ENCODE measurements around the gene AGR2.

AGR2 gene

GRCh38 chr7:16779051-16779450 lies 25.7 kb downstream of the AGR2 start:
- Histone ChIP-seq H2BK12ac (ENCODE audit: low read length) (no peak overlapping the region), H3K27me3 (ENCODE audit: control insufficient read depth in 3 of 3, insufficient read depth in 3 of 3, low read depth in 1 of 3, low read length in 3 of 3) (peaks cover 0 to 2% (median 0%) of the 10 kb centered on the region in 3 experiments), H4K8ac (ENCODE audit: low read depth, low read length) (no peak overlapping the region), H2BK120ac (ENCODE audit: low read depth, low read length) (no peak overlapping the region), H3K18ac (ENCODE audit: low read length) (no peak overlapping the region), H3K9ac (ENCODE audit: low read depth, low read length, poor library complexity) (no peak overlapping the region), H3K79me1 (ENCODE audit: low read depth, low read length) (no peaks in the 10 kb centered on the region), H2BK15ac (ENCODE audit: low read length) (no peak overlapping the region), H3K4me2 (ENCODE audit: insufficient read depth, low read length, poor library complexity, severe bottlenecking) (no peak overlapping the region), H3K14ac (ENCODE audit: low read length) (no peak overlapping the region), H2BK5ac (ENCODE audit: low read length) (no peak overlapping the region), H3K4ac (ENCODE audit: low read length) (no peak overlapping the region), H3K4me3 (ENCODE audit: low read length in 2 of 2) (no peak overlapping the region), H3K27ac (replicated peaks; ENCODE audit: low read length) (no peak overlapping the region), H3K36me3 (replicated peaks in 1 of 2; ENCODE audit: control insufficient read depth in 2 of 2, insufficient read depth in 2 of 2, low read length in 2 of 2) (peaks cover 0 to 31% of the 10 kb centered on the region in 2 donors), H3K9me3 (replicated peaks in 1 of 2; ENCODE audit: control insufficient read depth in 2 of 2, insufficient read depth in 1 of 2, low read depth in 1 of 2, low read length in 2 of 2) (no peaks in the 10 kb centered on the region), H3K4me1 (ENCODE audit: control insufficient read depth in 2 of 2, insufficient read depth in 1 of 2, low read depth in 1 of 2, low read length in 2 of 2) (peaks cover 0 to 5% of the 10 kb centered on the region in 2 donors), H2AFZ (ENCODE audit: low read length) (no peak overlapping the region), H3K23ac (ENCODE audit: low read depth, low read length, poor library complexity) (no peak overlapping the region), H2AK5ac (ENCODE audit: low read depth, low read length) (no peak overlapping the region), H4K91ac (ENCODE audit: low read depth, low read length, poor library complexity) (no peak overlapping the region)
- no peak for DNase-seq (ENCODE audit: low spot score)
- WGBS, 2 donors (ENCODE audit: extremely low coverage in 2 of 2, insufficient read length in 2 of 2, insufficient replicate concordance in 1 of 2) = no CpG with 5 or more reads among the region's 1 CpG

GRCh38 chr7:16778476-16778875 lies 26.3 kb downstream of the AGR2 start:
- no peak overlapping the region for H3K4me3 ChIP-seq (ENCODE audit: low read length in 2 of 2)
- no peak overlapping the region for H3K27ac ChIP-seq (replicated peaks; ENCODE audit: low read length)
- H2BK15ac ChIP-seq (ENCODE audit: low read length) = no peak overlapping the region
- H3K4me1 ChIP-seq (ENCODE audit: control insufficient read depth in 2 of 2, insufficient read depth in 1 of 2, low read depth in 1 of 2, low read length in 2 of 2) = peaks cover 0 to 5% of the 10 kb centered on the region in 2 donors
- no peaks in the 10 kb centered on the region for H3K79me1 ChIP-seq (ENCODE audit: low read depth, low read length)
- no CpG with 5 or more reads among the region's 3 CpGs for WGBS, 2 donors (ENCODE audit: extremely low coverage in 2 of 2, insufficient read length in 2 of 2, insufficient replicate concordance in 1 of 2)
- no peak overlapping the region for H2AK5ac ChIP-seq (ENCODE audit: low read depth, low read length)
- no peak for DNase-seq (ENCODE audit: low spot score)
- H4K8ac ChIP-seq (ENCODE audit: low read depth, low read length) = no peak overlapping the region
- no peak overlapping the region for H3K4ac ChIP-seq (ENCODE audit: low read length)
- no peak overlapping the region for H3K14ac ChIP-seq (ENCODE audit: low read length)
- no peak overlapping the region for H3K18ac ChIP-seq (ENCODE audit: low read length)
- H2BK120ac ChIP-seq (ENCODE audit: low read depth, low read length) = no peak overlapping the region
- no peaks in the 10 kb centered on the region for H3K9me3 ChIP-seq (replicated peaks in 1 of 2; ENCODE audit: control insufficient read depth in 2 of 2, insufficient read depth in 1 of 2, low read depth in 1 of 2, low read length in 2 of 2)
- H3K4me2 ChIP-seq (ENCODE audit: insufficient read depth, low read length, poor library complexity, severe bottlenecking) = no peak overlapping the region
- H3K23ac ChIP-seq (ENCODE audit: low read depth, low read length, poor library complexity) = no peak overlapping the region
- H3K27me3 ChIP-seq (ENCODE audit: control insufficient read depth in 3 of 3, insufficient read depth in 3 of 3, low read depth in 1 of 3, low read length in 3 of 3) = peaks cover 0 to 2% (median 0%) of the 10 kb centered on the region in 3 experiments
- H3K9ac ChIP-seq (ENCODE audit: low read depth, low read length, poor library complexity) = no peak overlapping the region
- no peak overlapping the region for H2AFZ ChIP-seq (ENCODE audit: low read length)
- no peak overlapping the region for H2BK5ac ChIP-seq (ENCODE audit: low read length)
- H2BK12ac ChIP-seq (ENCODE audit: low read length) = no peak overlapping the region
- H3K36me3 ChIP-seq (replicated peaks in 1 of 2; ENCODE audit: control insufficient read depth in 2 of 2, insufficient read depth in 2 of 2, low read length in 2 of 2) = peaks cover 0 to 29% of the 10 kb centered on the region in 2 donors
- no peak overlapping the region for H4K91ac ChIP-seq (ENCODE audit: low read depth, low read length, poor library complexity)

GRCh38 chr7:16776053-16776452 lies 28.7 kb downstream of the AGR2 start:
- Histone ChIP-seq H2BK12ac (ENCODE audit: low read length) (no peak overlapping the region), H3K9ac (ENCODE audit: low read depth, low read length, poor library complexity) (no peak overlapping the region), H3K4me1 (ENCODE audit: control insufficient read depth in 2 of 2, insufficient read depth in 1 of 2, low read depth in 1 of 2, low read length in 2 of 2) (peaks cover 0 to 5% of the 10 kb centered on the region in 2 donors), H4K91ac (ENCODE audit: low read depth, low read length, poor library complexity) (no peak overlapping the region), H2BK5ac (ENCODE audit: low read length) (no peak overlapping the region), H2AFZ (ENCODE audit: low read length) (no peak overlapping the region), H2BK15ac (ENCODE audit: low read length) (no peak overlapping the region), H3K4me3 (ENCODE audit: low read length in 2 of 2) (no peak overlapping the region), H3K27me3 (ENCODE audit: control insufficient read depth in 3 of 3, insufficient read depth in 3 of 3, low read depth in 1 of 3, low read length in 3 of 3) (no peaks in the 10 kb centered on the region), H3K9me3 (replicated peaks in 1 of 2; ENCODE audit: control insufficient read depth in 2 of 2, insufficient read depth in 1 of 2, low read depth in 1 of 2, low read length in 2 of 2) (no peaks in the 10 kb centered on the region), H3K4ac (ENCODE audit: low read length) (no peak overlapping the region), H3K23ac (ENCODE audit: low read depth, low read length, poor library complexity) (no peak overlapping the region), H3K18ac (ENCODE audit: low read length) (no peak overlapping the region), H2AK5ac (ENCODE audit: low read depth, low read length) (no peak overlapping the region), H3K14ac (ENCODE audit: low read length) (no peak overlapping the region), H3K36me3 (replicated peaks in 1 of 2; ENCODE audit: control insufficient read depth in 2 of 2, insufficient read depth in 2 of 2, low read length in 2 of 2) (peaks cover 0 to 6% of the 10 kb centered on the region in 2 donors), H3K79me1 (ENCODE audit: low read depth, low read length) (no peaks in the 10 kb centered on the region), H3K4me2 (ENCODE audit: insufficient read depth, low read length, poor library complexity, severe bottlenecking) (no peak overlapping the region), H3K27ac (replicated peaks; ENCODE audit: low read length) (no peak overlapping the region), H2BK120ac (ENCODE audit: low read depth, low read length) (no peak overlapping the region), H4K8ac (ENCODE audit: low read depth, low read length) (no peak overlapping the region)
- no peak for DNase-seq (ENCODE audit: low spot score)
- no CpG with 5 or more reads among the region's 7 CpGs for WGBS, 2 donors (ENCODE audit: extremely low coverage in 2 of 2, insufficient read length in 2 of 2, insufficient replicate concordance in 1 of 2)

GRCh38 chr7:16774986-16775385 lies 29.8 kb downstream of the AGR2 start:
- no peak overlapping the region for H4K8ac ChIP-seq (ENCODE audit: low read depth, low read length)
- no peak overlapping the region for H3K18ac ChIP-seq (ENCODE audit: low read length)
- no peak overlapping the region for H3K4me2 ChIP-seq (ENCODE audit: insufficient read depth, low read length, poor library complexity, severe bottlenecking)
- H3K4ac ChIP-seq (ENCODE audit: low read length) = no peak overlapping the region
- H2BK5ac ChIP-seq (ENCODE audit: low read length) = no peak overlapping the region
- H3K79me1 ChIP-seq (ENCODE audit: low read depth, low read length) = no peaks in the 10 kb centered on the region
- no peak overlapping the region for H3K4me3 ChIP-seq (ENCODE audit: low read length in 2 of 2)
- peaks cover 0 to 7% of the 10 kb centered on the region in 2 donors for H3K4me1 ChIP-seq (ENCODE audit: control insufficient read depth in 2 of 2, insufficient read depth in 1 of 2, low read depth in 1 of 2, low read length in 2 of 2)
- H3K36me3 ChIP-seq (replicated peaks in 1 of 2; ENCODE audit: control insufficient read depth in 2 of 2, insufficient read depth in 2 of 2, low read length in 2 of 2) = peaks cover 0 to 6% of the 10 kb centered on the region in 2 donors
- H3K27ac ChIP-seq (replicated peaks; ENCODE audit: low read length) = no peak overlapping the region
- H3K27me3 ChIP-seq (ENCODE audit: control insufficient read depth in 3 of 3, insufficient read depth in 3 of 3, low read depth in 1 of 3, low read length in 3 of 3) = no peaks in the 10 kb centered on the region
- no peak overlapping the region for H2BK120ac ChIP-seq (ENCODE audit: low read depth, low read length)
- DNase-seq (ENCODE audit: low spot score) = no peak
- peaks cover 0 to 4% of the 10 kb centered on the region in 2 donors for H3K9me3 ChIP-seq (replicated peaks in 1 of 2; ENCODE audit: control insufficient read depth in 2 of 2, insufficient read depth in 1 of 2, low read depth in 1 of 2, low read length in 2 of 2)
- no peak overlapping the region for H3K14ac ChIP-seq (ENCODE audit: low read length)
- H4K91ac ChIP-seq (ENCODE audit: low read depth, low read length, poor library complexity) = no peak overlapping the region
- no peak overlapping the region for H2BK12ac ChIP-seq (ENCODE audit: low read length)
- H2AK5ac ChIP-seq (ENCODE audit: low read depth, low read length) = no peak overlapping the region
- no peak overlapping the region for H2BK15ac ChIP-seq (ENCODE audit: low read length)
- no peak overlapping the region for H2AFZ ChIP-seq (ENCODE audit: low read length)
- H3K23ac ChIP-seq (ENCODE audit: low read depth, low read length, poor library complexity) = no peak overlapping the region
- H3K9ac ChIP-seq (ENCODE audit: low read depth, low read length, poor library complexity) = no peak overlapping the region

Data from neuronal stem cell (in vitro differentiated cells).